ENCODE data around the gene MEGF6. TPM values are rescaled to one million over a fixed set of nuclear protein-coding genes. Genes with fewer than 3 reads are reported as not detected.

MEGF6 gene
- total and polyA plus RNA-seq, 9 of the 15 experiments (the other 6 are each of a cell fraction or from before 2014, with no cell fraction given): 0.03 to 1.7 (median 0.24) TPM; not detected in 3

GRCh38 chr1:3561702-3562101 lies 49.6 kb downstream of the MEGF6 start:
- peaks cover 35% of the 10 kb centered on the region for H4K20me1 ChIP-seq (replicated peaks; ENCODE audit: control insufficient read depth, insufficient read depth, low read length)
- FAIRE-seq (no peak), DNase-seq (ENCODE audit: extremely low read depth in 1 of 4, low spot score in 3 of 4) (no peak), ATAC-seq (no peak)
- H3K4me1 ChIP-seq (replicated peaks in 1 of 2; ENCODE audit: control insufficient read depth in 2 of 2, insufficient read depth in 2 of 2, low read length in 2 of 2): peaks cover 0 to 17% of the 10 kb centered on the region in 2 experiments; a peak in 1 of 5 replicates
- H3K27ac ChIP-seq (ENCODE audit: extremely low read depth, low read depth, low read length): no peak overlapping the region
- H3K9ac ChIP-seq (ENCODE audit: insufficient read depth in 1 of 2, low read depth in 2 of 2, low read length in 2 of 2): no peak overlapping the region
- H3K4me3 ChIP-seq: no peak overlapping the region
- POLR2A ChIA-PET: no interaction called here
- H3K4me2 ChIP-seq (ENCODE audit: insufficient read depth, low read length): no peak overlapping the region
- WGBS (ENCODE audit: insufficient coverage, low coverage, missing lambda C conversion rate): under 1% methylated on average over 13 of the region's 13 CpGs
- H3K9me3 ChIP-seq (replicated peaks; ENCODE audit: control insufficient read depth, insufficient read depth, low read depth, low read length): no peaks in the 10 kb centered on the region
- peaks cover 8% of the 10 kb centered on the region for H3K9me1 ChIP-seq (ENCODE audit: control insufficient read depth, insufficient read depth, low read length)
- intact Hi-C loops (cut with micrococcal nuclease) (loop anchor here (5.0 kb wide), 1 partner anchor 69 kb away; no protein-coding TSS in a partner anchor), in situ Hi-C loops (cut with MboI) (no loop called here)
- H3K79me2 ChIP-seq (ENCODE audit: control insufficient read depth, insufficient read depth, low read length): no peaks in the 10 kb centered on the region
- no peaks in the 10 kb centered on the region for H3K36me3 ChIP-seq (ENCODE audit: control insufficient read depth, insufficient read depth, low read length)
- CTCF ChIA-PET (ENCODE audit: low intra/inter-chr PET ratio): interaction anchor here (2.0 kb wide), 1 partner anchor 162 kb away, joined by 5 read pairs; no protein-coding TSS in a partner anchor
- H2AFZ ChIP-seq (ENCODE audit: low read depth, low read length): no peak overlapping the region
- no TSS peak for BruUV-seq (replicated peaks)
- H3K27me3 ChIP-seq (ENCODE audit: control insufficient read depth in 2 of 2, insufficient read depth in 2 of 2, low read length in 2 of 2): peaks cover 34 to 67% of the 10 kb centered on the region in 2 experiments
- no peak for TF ChIP-seq MBD2 (IDR thresholded peaks at IDR 0.05; ENCODE audit: borderline replicate concordance, low read depth)
- TF ChIP-seq ESRRB (CRISPR knock-in tag; IDR thresholded peaks at IDR 0.05; ENCODE audit: borderline replicate concordance): no peak
- TF ChIP-seq MGA (IDR thresholded peaks at IDR 0.05): no peak
- TF ChIP-seq ARID2 (IDR thresholded peaks at IDR 0.05): no peak
- no peak for TF ChIP-seq XRCC4 (IDR thresholded peaks at IDR 0.05; ENCODE audit: extremely low read depth, insufficient read depth, insufficient read length)
- no peak for TF ChIP-seq HNRNPUL1 (IDR thresholded peaks at IDR 0.05; ENCODE audit: low read length)
- no peak for TF ChIP-seq THAP7 (CRISPR knock-in tag; IDR thresholded peaks at IDR 0.05)
- TF ChIP-seq NBN (IDR thresholded peaks at IDR 0.05; ENCODE audit: low read depth): no peak
- TF ChIP-seq RFX1 (IDR thresholded peaks at IDR 0.05): no peak
- TF ChIP-seq NCOR1 (IDR thresholded peaks at IDR 0.05): no peak
- TF ChIP-seq ZKSCAN1 (IDR thresholded peaks at IDR 0.05; ENCODE audit: low read depth, low read length): no peak
- no peak for TF ChIP-seq ZNF174 (CRISPR knock-in tag; IDR thresholded peaks at IDR 0.05)
- no peak for TF ChIP-seq SRSF3 (IDR thresholded peaks at IDR 0.05; ENCODE audit: insufficient read depth, low read length)

Measured in K562 (cell line).